Colon (tissue), 2 donors: ENCODE results near the gene CA12.
A peak's percentile ranks its signal among the peaks of the same experiment; 100 is the strongest.

ENCODE experiments used
- FAIRE-seq: peaks from 2 replicates; lab custom pipeline; 2012; peaks lifted over from hg19 to GRCh38; lab: Jason Lieb, UNC
- donor health status: control.
- donor health status: control.

CA12 gene

DNA sequence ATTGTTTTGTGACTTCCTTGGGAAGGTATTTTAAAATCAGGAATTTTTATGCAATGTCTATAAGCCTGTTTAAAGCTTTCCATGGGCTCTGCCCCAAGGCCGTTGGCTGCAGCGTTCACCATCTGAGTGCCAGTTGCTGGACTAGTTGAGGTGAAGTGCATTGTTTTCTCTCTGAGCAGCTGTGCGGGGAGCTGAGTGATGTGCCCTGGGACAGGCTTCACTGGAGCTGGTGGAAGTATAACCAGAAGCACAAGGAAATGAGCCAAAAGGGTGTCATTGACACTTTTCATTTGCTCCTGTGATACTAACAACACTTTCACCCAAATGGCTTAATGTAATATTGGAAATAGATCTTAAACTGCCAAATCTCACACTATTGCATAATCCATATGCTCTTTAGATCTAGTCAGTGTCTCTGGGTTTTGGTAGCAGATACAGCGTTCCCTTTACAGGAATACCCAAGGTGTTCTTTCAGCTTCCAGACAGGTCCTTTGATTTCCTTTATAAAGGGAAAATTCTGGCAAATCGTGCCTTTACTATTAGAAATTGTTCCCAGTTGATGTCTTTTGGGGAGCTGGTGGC is 75.1 kb downstream of the CA12 start:
- no peak for FAIRE-seq

DNA sequence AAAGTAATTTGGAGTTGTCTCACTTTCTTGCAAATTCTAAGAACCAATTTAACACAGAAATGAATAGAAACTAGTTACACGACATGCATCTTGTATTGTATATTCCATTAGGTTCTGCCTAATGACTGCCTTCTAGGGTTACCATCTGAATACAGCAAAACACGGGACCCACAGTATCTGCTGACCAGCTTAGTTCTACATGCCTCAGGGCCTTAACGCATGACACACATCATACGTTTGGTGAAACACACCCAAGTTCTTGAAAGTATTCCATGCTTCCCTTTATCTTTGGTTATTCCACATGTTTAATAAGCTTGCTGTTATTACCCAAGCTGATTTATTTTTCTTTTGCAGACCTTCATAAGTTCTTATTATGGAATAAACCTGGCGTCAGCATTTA is 76.4 kb downstream of the CA12 start:
- no peak for FAIRE-seq

GRCh38 chr15:63301088-63301487 is 80.6 kb downstream of the CA12 start:
- FAIRE-seq = no peak

DNA sequence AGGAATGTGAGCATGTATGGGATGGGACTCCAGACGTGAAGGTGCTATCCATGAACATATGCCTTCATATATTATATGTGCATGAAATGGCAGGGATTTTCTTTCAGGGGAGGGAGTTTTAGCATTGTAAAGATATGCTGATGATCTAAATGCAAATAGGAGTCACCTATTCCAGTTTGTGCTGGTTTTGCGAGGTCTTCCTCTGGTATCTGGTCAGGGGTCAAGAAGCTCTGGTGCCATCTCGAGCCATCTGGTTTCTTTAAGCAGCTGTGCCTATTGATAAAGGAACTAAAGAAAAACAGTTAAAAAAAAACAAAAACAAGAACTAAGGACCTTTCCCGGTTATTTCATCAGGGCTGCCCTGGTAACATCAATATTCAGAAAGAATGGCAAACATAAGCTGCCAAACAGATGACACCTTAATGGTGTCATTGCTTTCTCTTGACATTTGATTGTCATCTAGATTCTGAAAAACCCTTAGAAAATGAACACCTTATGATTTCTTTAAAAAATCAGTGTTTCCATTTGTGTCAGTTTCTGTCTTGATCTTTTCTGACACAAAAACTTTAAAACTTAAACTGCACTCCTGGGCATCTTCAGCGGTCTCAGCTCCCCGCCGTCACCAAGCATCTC is 81.6 kb downstream of the CA12 start:
- FAIRE-seq = no peak

DNA sequence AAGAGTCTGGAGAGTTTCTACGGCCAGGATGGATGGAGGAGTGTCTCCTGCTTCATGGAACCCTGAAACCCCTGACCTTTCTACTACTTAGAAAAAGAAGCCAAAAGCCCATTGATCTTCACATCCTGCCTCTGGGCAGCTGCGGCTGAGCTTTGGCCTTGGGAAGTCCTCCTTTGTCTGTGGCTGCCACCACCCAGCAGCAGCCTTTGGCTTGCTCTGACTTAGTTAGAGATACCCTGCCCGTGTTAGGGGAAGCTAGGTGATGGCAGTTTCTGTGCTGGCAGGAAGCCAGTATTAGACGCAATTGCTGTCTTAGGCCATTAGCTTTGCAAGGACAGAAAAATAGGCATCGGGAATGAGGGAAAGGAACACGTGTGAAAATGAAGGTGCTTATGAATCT is 85.5 kb downstream of the CA12 start:
- FAIRE-seq = no peak

DNA sequence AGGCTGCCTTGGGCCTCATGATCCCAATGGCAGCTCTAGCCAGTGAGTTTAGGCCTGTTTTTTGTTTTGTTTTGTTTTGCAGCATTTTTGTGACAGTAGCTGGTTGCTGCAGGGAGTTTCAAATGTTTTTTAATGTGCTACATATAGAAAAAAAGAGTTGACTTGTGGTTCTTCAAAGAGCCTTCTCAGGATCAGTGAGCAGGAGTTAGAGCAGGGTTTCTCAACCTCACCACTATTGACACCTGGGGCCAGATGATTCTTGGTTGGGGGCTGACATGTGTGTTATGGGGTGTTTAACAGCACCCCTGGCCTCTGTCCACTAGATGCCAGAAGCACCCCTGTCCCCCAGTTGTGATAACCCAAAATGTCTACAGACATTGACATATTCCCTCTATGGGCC is 86.3 kb downstream of the CA12 start:
- FAIRE-seq = no peak

GRCh38 chr15:63294359-63294758 is 87.3 kb downstream of the CA12 start:
- FAIRE-seq = no peak

- FAIRE-seq = no peak
Observed at GRCh38 chr15:63292771-63293170, 88.9 kb downstream of the CA12 start.

DNA sequence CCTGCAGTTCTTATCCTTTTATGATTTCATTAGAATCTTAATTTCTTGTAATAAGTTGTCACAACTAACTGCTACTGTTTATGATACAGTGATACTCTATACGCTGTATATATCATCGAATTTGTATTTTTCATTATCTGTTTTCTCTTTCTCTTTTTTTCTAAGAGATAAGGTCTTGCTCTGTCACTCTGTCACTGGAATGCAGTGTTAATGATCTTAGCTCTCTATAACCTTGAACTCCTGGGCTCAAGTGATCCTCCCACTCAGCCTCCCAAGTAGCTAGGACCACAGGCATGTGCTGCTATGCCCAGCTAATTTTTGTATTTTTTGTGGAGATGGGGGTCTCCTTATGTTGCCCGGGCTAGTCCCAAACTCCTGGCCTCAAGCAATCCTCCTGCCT is 89.4 kb downstream of the CA12 start:
- FAIRE-seq = no peak

GRCh38 chr15:63291507-63291906 is 90.1 kb downstream of the CA12 start:
- FAIRE-seq = no peak

GRCh38 chr15:63288778-63289378 is 92.8 kb downstream of the CA12 start:
- peak; percentile 78 for FAIRE-seq

DNA sequence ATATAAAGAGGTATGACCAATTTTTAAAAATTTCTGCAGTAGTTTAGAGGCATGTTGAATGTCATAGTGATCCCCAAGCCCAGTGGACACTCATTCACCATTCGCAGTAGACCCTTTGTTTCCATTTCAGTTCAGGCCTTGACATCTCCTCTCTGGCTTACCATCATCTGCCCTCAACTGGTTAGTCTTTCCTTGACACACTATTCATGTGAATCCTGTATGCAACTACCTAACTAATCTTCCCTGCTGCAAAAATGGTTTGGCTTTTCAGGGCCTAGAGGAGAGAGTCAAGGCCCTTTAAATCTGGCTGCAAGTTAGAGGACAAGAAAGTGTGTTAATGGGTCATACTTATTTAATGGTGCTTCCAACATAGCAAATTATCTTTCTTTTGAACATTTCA is 93.3 kb downstream of the CA12 start:
- no peak for FAIRE-seq

- FAIRE-seq = no peak
Observed at GRCh38 chr15:63287109-63287508, 94.5 kb downstream of the CA12 start.

- no peak for FAIRE-seq
Observed at GRCh38 chr15:63284335-63284734, 97.3 kb downstream of the CA12 start.

DNA sequence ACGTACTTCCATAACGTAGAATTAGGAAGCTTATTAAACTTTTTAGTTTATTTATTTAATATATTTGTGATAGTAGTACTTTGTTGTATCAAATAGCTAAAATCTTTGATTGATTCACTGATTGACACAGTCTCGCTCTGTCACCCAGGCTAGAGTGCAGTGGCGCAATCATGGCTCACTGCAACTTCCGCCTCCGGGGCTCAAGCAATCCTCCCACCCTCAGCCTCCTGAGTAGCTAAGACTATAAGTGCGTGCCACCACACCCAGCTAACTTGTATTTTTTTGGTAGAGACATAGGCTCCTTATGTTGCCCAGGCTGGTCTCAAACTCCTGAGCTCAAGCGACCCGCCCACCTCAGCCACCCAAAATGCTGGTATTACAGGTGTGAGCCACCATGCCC is 98.5 kb downstream of the CA12 start:
- no peak for FAIRE-seq

- no peak for FAIRE-seq
Observed at GRCh38 chr15:63277893-63278456, 103.7 kb downstream of the CA12 start.

GRCh38 chr15:63277038-63277892 is 104.4 kb downstream of the CA12 start, which contains the start of gene APH1B:
Gene APH1B, plus strand, starts transcription at chr15:63277605. Its CDS starts 19 bp downstream, at chr15:63277624.
- no peak for FAIRE-seq

GRCh38 chr15:63276342-63277037 is 105.2 kb downstream of the CA12 start:
- no peak for FAIRE-seq

GRCh38 chr15:63274427-63274826 is 107.2 kb downstream of the CA12 start:
- FAIRE-seq = no peak
